ENCODE data around the gene LYSMD3.

The LYSMD3 gene

GRCh38 chr5:90560771-90561170 is 31.4 kb upstream of the LYSMD3 start:
- Histone ChIP-seq H3K9ac (ENCODE audit: low read length in 5 of 5) (no peak overlapping the region), H3K4me3 (ENCODE audit: low read depth in 1 of 5, low read length in 5 of 5) (no peak overlapping the region), H3K27ac (ENCODE audit: low read depth, low read length) (no peak overlapping the region), H3K9me3 (ENCODE audit: control insufficient read depth in 5 of 5, low read length in 5 of 5) (no peaks in the 10 kb centered on the region), H3K27me3 (ENCODE audit: control insufficient read depth in 5 of 5, insufficient read depth in 4 of 5, low read length in 5 of 5) (peaks cover 17 to 26% (median 18%) of the 10 kb centered on the region in 5 donors), H3K36me3 (ENCODE audit: control insufficient read depth in 5 of 5, insufficient read depth in 5 of 5, low read length in 5 of 5) (no peaks in the 10 kb centered on the region), H3K4me1 (ENCODE audit: control insufficient read depth in 5 of 5, insufficient read depth in 5 of 5, low read length in 5 of 5) (peaks cover 0 to 12% (median 9%) of the 10 kb centered on the region in 5 donors)

DNA sequence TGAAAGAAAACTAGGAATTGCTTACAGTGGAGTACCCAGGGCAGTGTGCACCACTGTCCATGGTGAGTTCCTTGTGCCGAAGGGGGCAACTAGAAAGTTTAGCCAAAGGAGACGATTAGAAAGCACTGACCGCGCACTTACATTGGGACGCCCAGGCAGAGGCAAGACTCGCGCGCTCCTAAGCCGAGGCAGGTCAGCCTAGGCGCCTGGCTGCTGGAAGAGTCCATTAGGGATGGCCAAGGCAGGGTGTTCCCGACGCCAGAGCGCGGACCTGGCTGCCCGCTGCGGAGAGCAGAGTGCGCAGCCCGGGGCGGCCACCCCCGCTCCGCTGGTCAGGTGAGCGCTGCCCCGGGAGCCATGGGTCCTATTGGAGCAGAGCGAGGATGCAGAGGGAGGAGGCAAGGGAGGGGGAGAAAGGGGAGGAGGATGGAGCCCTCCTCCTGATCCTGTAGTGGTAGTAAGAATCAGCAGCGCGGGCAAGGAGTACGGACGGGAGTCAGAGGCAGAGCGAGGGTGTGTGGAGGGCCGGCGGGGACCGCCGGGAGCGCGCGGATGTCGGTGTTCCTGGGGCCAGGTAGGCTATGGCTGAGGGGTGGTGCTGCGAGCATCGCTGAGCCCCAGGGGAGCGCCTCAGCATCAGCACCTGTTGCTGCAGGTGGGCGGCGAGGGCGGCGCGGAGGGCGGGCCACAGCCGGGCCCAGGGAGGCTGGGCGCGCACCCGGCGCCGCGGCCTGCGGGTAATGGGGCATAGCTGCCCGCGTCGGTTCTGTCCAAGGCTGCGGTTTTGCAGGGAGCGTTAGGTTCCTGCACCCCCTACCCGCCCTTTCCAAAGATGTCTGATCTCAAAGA is 29.2 kb upstream of the LYSMD3 start, which contains the start of gene ADGRV1:
ADGRV1 (plus strand) TSS at position 454 of the 849 bp plus-strand sequence; CDS start at position 553, 99 bp downstream.
- H3K9ac ChIP-seq (ENCODE audit: low read length in 5 of 5): no peak within 1 kb of the TSS

DNA sequence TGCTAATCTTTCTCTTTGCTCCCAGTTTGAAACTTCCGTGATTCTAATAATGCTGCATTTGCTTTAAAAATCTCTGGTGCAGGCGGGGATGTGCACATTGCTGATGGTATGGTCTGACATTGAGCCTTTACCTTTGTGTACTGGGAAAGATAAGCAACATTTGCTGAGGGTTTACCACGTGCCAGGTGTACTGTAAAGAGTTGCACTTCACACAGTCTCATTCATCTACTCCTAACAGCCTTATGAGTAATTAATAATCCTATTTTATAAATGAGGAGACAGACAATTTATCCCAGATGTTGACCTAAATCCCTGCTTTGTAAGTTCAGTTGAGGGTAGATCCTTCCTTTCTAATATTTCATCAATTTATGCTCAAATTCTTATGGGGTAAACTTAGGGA is 28.5 kb upstream of the LYSMD3 start:
- H3K9ac ChIP-seq (ENCODE audit: low read length in 5 of 5): no peak overlapping the region
- H3K9me3 ChIP-seq (ENCODE audit: control insufficient read depth in 5 of 5, low read length in 5 of 5): no peaks in the 10 kb centered on the region
- H3K4me3 ChIP-seq (ENCODE audit: low read depth in 1 of 5, low read length in 5 of 5): peak overlapping the region in 2 of 5 donors; percentile 39 to 51
- H3K36me3 ChIP-seq (ENCODE audit: control insufficient read depth in 5 of 5, insufficient read depth in 5 of 5, low read length in 5 of 5): no peaks in the 10 kb centered on the region
- peaks cover 0 to 12% (median 9%) of the 10 kb centered on the region in 5 donors for H3K4me1 ChIP-seq (ENCODE audit: control insufficient read depth in 5 of 5, insufficient read depth in 5 of 5, low read length in 5 of 5)
- no peak overlapping the region for H3K27ac ChIP-seq (ENCODE audit: low read depth, low read length)
- H3K27me3 ChIP-seq (ENCODE audit: control insufficient read depth in 5 of 5, insufficient read depth in 4 of 5, low read length in 5 of 5): peaks cover 17 to 26% (median 18%) of the 10 kb centered on the region in 5 donors

More for the DNA sequence above, 29.2 kb upstream of the LYSMD3 start, which contains the start of gene ADGRV1:
- peaks cover 17 to 26% (median 18%) of the 10 kb centered on the region in 5 donors for H3K27me3 ChIP-seq (ENCODE audit: control insufficient read depth in 5 of 5, insufficient read depth in 4 of 5, low read length in 5 of 5)
- H3K4me3 ChIP-seq (ENCODE audit: low read depth in 1 of 5, low read length in 5 of 5): peak within 1 kb of the TSS; percentile 26 to 51 (median 39)
- H3K27ac ChIP-seq (ENCODE audit: low read depth, low read length): no peak within 1 kb of the TSS
- H3K9me3 ChIP-seq (ENCODE audit: control insufficient read depth in 5 of 5, low read length in 5 of 5): no peaks in the 10 kb centered on the region
- peaks cover 0 to 12% (median 9%) of the 10 kb centered on the region in 5 donors for H3K4me1 ChIP-seq (ENCODE audit: control insufficient read depth in 5 of 5, insufficient read depth in 5 of 5, low read length in 5 of 5)
- no peaks in the 10 kb centered on the region for H3K36me3 ChIP-seq (ENCODE audit: control insufficient read depth in 5 of 5, insufficient read depth in 5 of 5, low read length in 5 of 5)

- Histone ChIP-seq H3K36me3 (ENCODE audit: control insufficient read depth in 5 of 5, insufficient read depth in 5 of 5, low read length in 5 of 5) (no peaks in the 10 kb centered on the region), H3K27me3 (ENCODE audit: control insufficient read depth in 5 of 5, insufficient read depth in 4 of 5, low read length in 5 of 5) (peaks cover 17 to 26% (median 17%) of the 10 kb centered on the region in 5 donors), H3K9me3 (ENCODE audit: control insufficient read depth in 5 of 5, low read length in 5 of 5) (no peaks in the 10 kb centered on the region), H3K4me3 (ENCODE audit: low read depth in 1 of 5, low read length in 5 of 5) (no peak overlapping the region), H3K9ac (ENCODE audit: low read length in 5 of 5) (no peak overlapping the region), H3K27ac (ENCODE audit: low read depth, low read length) (no peak overlapping the region), H3K4me1 (ENCODE audit: control insufficient read depth in 5 of 5, insufficient read depth in 5 of 5, low read length in 5 of 5) (peaks cover 0 to 12% (median 9%) of the 10 kb centered on the region in 5 donors)
Measured at GRCh38 chr5:90557391-90557790, 28.0 kb upstream of the LYSMD3 start.

GRCh38 chr5:90555666-90556065 is 26.3 kb upstream of the LYSMD3 start:
- Histone ChIP-seq H3K4me1 (ENCODE audit: control insufficient read depth in 5 of 5, insufficient read depth in 5 of 5, low read length in 5 of 5) (peaks cover 0 to 12% (median 9%) of the 10 kb centered on the region in 5 donors), H3K9me3 (ENCODE audit: control insufficient read depth in 5 of 5, low read length in 5 of 5) (no peaks in the 10 kb centered on the region), H3K36me3 (ENCODE audit: control insufficient read depth in 5 of 5, insufficient read depth in 5 of 5, low read length in 5 of 5) (no peaks in the 10 kb centered on the region), H3K27me3 (ENCODE audit: control insufficient read depth in 5 of 5, insufficient read depth in 4 of 5, low read length in 5 of 5) (peaks cover 16 to 25% (median 17%) of the 10 kb centered on the region in 5 donors), H3K4me3 (ENCODE audit: low read depth in 1 of 5, low read length in 5 of 5) (no peak overlapping the region), H3K9ac (ENCODE audit: low read length in 5 of 5) (no peak overlapping the region), H3K27ac (ENCODE audit: low read depth, low read length) (no peak overlapping the region)

DNA sequence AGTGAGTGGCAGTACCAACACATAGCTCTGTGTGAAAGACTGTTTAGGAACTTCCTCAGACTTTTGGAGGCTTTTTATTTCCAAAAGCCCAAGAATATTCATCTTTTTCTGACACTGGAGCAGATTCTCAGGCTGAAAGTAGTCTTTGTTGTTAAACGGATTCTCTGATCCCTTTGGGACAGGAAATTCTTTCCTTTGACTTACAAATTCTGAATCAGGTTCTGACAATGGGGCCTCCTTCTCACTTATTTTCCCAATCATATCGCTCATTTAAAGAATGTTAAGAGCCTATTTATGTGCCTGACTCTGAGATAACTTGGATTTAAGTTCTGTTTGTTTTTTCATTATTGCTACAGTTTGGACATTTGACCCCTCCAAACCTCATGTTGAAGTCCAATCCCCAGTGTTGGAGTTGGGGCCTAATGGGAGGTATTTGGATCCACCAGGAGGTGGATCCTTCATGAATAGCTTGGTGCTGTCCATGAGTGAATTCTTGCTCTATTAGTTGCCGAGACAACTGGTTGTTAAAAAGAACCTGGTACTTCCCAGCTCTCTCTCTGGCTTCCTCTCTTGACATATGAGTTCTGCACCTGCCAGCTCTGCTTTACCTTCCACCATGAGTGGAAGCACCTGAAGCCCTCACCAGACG is 25.1 kb upstream of the LYSMD3 start:
- Histone ChIP-seq H3K36me3 (ENCODE audit: control insufficient read depth in 5 of 5, insufficient read depth in 5 of 5, low read length in 5 of 5) (no peaks in the 10 kb centered on the region), H3K9me3 (ENCODE audit: control insufficient read depth in 5 of 5, low read length in 5 of 5) (no peaks in the 10 kb centered on the region), H3K4me1 (ENCODE audit: control insufficient read depth in 5 of 5, insufficient read depth in 5 of 5, low read length in 5 of 5) (peaks cover 0 to 12% (median 9%) of the 10 kb centered on the region in 5 donors), H3K4me3 (ENCODE audit: low read depth in 1 of 5, low read length in 5 of 5) (no peak overlapping the region), H3K27me3 (ENCODE audit: control insufficient read depth in 5 of 5, insufficient read depth in 4 of 5, low read length in 5 of 5) (peaks cover 16 to 25% (median 17%) of the 10 kb centered on the region in 5 donors), H3K9ac (ENCODE audit: low read length in 5 of 5) (no peak overlapping the region), H3K27ac (ENCODE audit: low read depth, low read length) (no peak overlapping the region)

DNA sequence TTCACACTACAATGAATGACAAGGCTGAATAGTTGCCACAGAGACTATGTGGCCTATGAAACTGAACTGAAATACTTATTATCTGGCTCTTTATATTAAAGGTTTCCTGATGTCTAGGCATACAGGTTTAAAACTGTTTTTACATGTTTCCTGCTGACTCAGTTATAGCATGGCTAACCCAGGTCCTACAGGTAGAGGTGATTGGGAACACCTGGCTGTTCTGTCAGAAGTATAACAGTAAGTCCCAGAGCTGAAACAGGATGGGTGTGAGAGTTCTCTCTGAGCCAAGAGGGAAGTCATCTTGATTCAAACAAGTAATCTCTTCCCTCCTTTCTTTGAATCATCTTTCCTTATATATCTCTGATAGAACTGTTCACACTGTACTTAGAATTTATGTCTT is 24.3 kb upstream of the LYSMD3 start:
- H3K4me1 ChIP-seq (ENCODE audit: control insufficient read depth in 5 of 5, insufficient read depth in 5 of 5, low read length in 5 of 5): peaks cover 0 to 9% (median 7%) of the 10 kb centered on the region in 5 donors
- H3K9me3 ChIP-seq (ENCODE audit: control insufficient read depth in 5 of 5, low read length in 5 of 5): no peaks in the 10 kb centered on the region
- no peak overlapping the region for H3K9ac ChIP-seq (ENCODE audit: low read length in 5 of 5)
- H3K4me3 ChIP-seq (ENCODE audit: low read depth in 1 of 5, low read length in 5 of 5): no peak overlapping the region
- H3K27me3 ChIP-seq (ENCODE audit: control insufficient read depth in 5 of 5, insufficient read depth in 4 of 5, low read length in 5 of 5): peaks cover 11 to 20% (median 15%) of the 10 kb centered on the region in 5 donors
- no peaks in the 10 kb centered on the region for H3K36me3 ChIP-seq (ENCODE audit: control insufficient read depth in 5 of 5, insufficient read depth in 5 of 5, low read length in 5 of 5)
- no peak overlapping the region for H3K27ac ChIP-seq (ENCODE audit: low read depth, low read length)

DNA sequence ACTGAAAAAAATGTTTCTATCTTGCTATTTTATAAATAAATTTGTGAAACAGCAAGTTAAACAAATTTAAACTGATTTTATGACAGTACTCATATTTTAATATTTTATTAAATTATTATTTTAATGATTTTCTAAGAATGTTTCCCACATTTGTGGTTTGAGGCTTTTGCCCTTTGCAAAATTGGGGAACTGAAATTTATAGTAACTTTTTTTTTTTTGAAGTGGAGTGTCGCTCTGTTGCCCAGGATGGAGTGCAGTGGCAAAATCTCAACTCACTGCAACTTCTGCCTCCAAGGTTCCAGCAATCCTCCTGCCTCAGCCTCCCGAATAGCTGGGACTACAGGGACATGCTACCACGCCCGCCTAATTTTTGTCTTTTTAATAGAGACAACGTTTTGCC is 22.0 kb upstream of the LYSMD3 start:
- H3K36me3 ChIP-seq (ENCODE audit: control insufficient read depth in 5 of 5, insufficient read depth in 5 of 5, low read length in 5 of 5): no peaks in the 10 kb centered on the region

GRCh38 chr5:90550963-90551362 is 21.6 kb upstream of the LYSMD3 start:
- H3K9ac ChIP-seq (ENCODE audit: low read length in 5 of 5): no peak overlapping the region
- no peak overlapping the region for H3K27ac ChIP-seq (ENCODE audit: low read depth, low read length)
- H3K4me3 ChIP-seq (ENCODE audit: low read depth in 1 of 5, low read length in 5 of 5): no peak overlapping the region
- no peaks in the 10 kb centered on the region for H3K36me3 ChIP-seq (ENCODE audit: control insufficient read depth in 5 of 5, insufficient read depth in 5 of 5, low read length in 5 of 5)
- no peaks in the 10 kb centered on the region for H3K4me1 ChIP-seq (ENCODE audit: control insufficient read depth in 5 of 5, insufficient read depth in 5 of 5, low read length in 5 of 5)
- H3K27me3 ChIP-seq (ENCODE audit: control insufficient read depth in 5 of 5, insufficient read depth in 4 of 5, low read length in 5 of 5): no peaks in the 10 kb centered on the region
- H3K9me3 ChIP-seq (ENCODE audit: control insufficient read depth in 5 of 5, low read length in 5 of 5): no peaks in the 10 kb centered on the region

More for the DNA sequence above, 22.0 kb upstream of the LYSMD3 start:
- Histone ChIP-seq H3K4me3 (ENCODE audit: low read depth in 1 of 5, low read length in 5 of 5) (no peak overlapping the region), H3K9me3 (ENCODE audit: control insufficient read depth in 5 of 5, low read length in 5 of 5) (no peaks in the 10 kb centered on the region), H3K9ac (ENCODE audit: low read length in 5 of 5) (no peak overlapping the region), H3K4me1 (ENCODE audit: control insufficient read depth in 5 of 5, insufficient read depth in 5 of 5, low read length in 5 of 5) (no peaks in the 10 kb centered on the region), H3K27ac (ENCODE audit: low read depth, low read length) (no peak overlapping the region), H3K27me3 (ENCODE audit: control insufficient read depth in 5 of 5, insufficient read depth in 4 of 5, low read length in 5 of 5) (no peaks in the 10 kb centered on the region)
